GM12875 (cell line): ENCODE data around the gene NEXN.

Experiments
- H3K4me3 ChIP-seq: one replicate; pipeline ENCODE4 v1.5.1; 2011; ENCODE audit warnings: low read depth, low read length, control low read depth
- TF ChIP-seq, protein P1 (sequence below): IDR thresholded peaks from 2 replicates; pipeline ENCODE4 v1.5.1; 2011; ENCODE audit warnings: low read depth, mild to moderate bottlenecking, control low read depth, inconsistent platforms, low read length, moderate library complexity, borderline replicate concordance; ENCODE audit not compliant: insufficient read depth

Gene NEXN

DNA sequence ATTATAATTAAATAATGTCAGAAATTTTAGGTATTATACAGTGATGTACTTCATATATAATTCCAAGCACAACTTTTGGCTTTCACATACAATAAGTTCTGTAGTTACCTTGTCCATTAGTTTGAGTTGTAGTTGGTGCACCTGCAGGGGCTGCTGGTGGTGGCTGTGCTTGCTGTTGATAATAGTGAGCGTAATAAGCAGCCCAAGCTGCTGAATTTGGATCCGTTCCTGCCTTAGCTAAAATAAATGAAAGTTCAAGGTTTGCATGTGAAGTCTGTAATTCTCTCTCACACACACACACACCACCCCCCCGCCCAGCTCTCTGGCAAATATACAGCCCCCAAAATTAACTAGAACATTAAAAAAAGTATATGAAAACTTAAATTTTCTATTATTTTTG is 68.0 kb downstream of the NEXN start:
- TF ChIP-seq, protein P1, sequence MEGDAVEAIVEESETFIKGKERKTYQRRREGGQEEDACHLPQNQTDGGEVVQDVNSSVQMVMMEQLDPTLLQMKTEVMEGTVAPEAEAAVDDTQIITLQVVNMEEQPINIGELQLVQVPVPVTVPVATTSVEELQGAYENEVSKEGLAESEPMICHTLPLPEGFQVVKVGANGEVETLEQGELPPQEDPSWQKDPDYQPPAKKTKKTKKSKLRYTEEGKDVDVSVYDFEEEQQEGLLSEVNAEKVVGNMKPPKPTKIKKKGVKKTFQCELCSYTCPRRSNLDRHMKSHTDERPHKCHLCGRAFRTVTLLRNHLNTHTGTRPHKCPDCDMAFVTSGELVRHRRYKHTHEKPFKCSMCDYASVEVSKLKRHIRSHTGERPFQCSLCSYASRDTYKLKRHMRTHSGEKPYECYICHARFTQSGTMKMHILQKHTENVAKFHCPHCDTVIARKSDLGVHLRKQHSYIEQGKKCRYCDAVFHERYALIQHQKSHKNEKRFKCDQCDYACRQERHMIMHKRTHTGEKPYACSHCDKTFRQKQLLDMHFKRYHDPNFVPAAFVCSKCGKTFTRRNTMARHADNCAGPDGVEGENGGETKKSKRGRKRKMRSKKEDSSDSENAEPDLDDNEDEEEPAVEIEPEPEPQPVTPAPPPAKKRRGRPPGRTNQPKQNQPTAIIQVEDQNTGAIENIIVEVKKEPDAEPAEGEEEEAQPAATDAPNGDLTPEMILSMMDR = no peak
- no peak overlapping the region for H3K4me3 ChIP-seq

DNA sequence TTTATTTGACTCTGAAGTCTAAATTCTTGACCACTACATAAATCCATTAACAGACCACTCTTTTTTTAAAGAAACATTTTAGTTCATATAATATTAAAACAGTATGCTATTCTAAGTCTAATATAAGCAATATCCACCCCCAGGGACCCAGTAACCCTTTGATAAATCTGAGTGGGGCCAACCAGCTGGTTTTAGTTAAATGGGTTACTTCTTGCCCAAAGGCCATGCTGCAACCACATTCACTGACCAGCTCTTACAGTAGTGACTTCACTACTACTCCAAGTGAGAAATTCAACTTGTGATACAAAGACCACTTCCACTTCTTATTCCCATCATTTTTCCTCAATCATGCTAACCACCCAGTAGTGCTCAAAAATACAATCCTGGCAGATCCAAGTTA is 70.0 kb downstream of the NEXN start:
- TF ChIP-seq, protein P1 = no peak
- H3K4me3 ChIP-seq = no peak overlapping the region

DNA sequence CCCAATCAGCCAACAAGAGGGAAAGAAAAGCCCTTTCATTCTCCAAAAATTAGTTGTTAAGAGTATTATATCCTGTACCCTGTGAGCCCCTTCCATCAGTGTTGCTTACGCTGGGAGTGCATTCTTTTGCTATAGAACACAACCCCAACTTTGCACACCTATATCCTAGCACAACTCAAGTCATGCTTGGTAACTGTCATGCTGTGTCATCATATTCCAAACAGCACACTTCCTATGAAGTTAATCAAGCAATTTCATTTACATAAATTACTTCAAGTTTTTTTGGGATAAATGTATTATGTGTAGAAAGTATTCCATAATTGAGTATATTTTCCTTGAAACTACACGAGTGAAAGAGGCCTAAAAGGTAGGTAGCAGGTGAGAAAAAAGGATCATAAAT is 70.4 kb downstream of the NEXN start:
- no peak overlapping the region for H3K4me3 ChIP-seq
- TF ChIP-seq, protein P1 = no peak

DNA sequence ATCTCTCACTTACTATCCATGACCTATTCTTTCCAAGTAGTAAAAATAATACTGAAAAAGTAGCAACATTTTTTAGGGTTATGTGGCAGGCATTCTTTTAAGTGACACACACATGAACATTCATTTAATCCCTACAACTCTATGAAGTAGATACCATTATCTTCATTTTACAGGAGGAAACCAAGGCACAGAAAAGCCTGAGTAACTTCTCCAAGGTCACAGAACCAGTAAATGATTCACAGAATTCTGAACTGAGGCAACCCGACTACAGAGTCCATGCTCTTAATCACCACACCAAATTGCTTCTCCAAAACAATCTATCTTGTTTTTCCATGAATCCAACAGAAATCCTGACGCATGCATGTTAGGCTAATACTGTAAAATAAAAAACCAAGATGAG is 73.0 kb downstream of the NEXN start:
- TF ChIP-seq, protein P1 = no peak
- no peak overlapping the region for H3K4me3 ChIP-seq

DNA sequence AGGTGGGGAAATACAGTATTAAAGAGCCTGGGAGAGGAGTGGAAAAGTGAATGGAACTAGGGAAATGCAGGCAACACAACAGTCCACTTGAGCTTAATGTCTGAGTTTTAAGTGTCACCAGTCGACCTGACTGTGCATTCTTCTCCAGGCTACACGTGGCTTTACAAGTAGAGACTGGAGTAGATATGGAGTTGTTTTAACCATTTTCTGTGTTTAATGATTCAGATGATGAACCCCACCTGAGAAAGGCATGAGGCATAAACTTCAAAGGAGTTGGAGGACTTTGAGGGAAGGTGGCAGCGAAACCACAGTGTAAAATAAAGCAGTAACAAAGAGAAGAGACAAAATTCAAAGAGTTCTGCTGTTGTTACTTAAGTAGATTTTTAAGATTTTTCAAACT is 77.9 kb downstream of the NEXN start:
- no peak overlapping the region for H3K4me3 ChIP-seq
- TF ChIP-seq, protein P1 = no peak

DNA sequence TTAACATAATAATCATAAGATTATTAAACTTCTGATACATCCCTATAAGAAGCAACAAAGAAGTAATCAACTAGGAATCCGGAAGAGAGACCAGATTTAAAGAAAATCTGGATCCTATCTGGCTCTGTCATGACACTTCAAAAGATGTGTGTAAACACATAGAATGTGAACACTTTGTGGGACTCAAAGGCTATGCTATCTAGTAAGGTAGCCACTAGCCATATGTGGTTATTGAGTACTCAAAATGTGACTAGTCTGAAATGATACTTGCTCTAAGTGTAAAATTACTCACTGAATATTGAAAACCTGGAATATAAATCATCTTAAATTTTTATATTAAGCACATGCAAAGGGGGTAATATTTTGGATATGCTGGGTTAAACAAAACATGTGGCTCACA is 81.8 kb downstream of the NEXN start:
- TF ChIP-seq, protein P1 = no peak

DNA sequence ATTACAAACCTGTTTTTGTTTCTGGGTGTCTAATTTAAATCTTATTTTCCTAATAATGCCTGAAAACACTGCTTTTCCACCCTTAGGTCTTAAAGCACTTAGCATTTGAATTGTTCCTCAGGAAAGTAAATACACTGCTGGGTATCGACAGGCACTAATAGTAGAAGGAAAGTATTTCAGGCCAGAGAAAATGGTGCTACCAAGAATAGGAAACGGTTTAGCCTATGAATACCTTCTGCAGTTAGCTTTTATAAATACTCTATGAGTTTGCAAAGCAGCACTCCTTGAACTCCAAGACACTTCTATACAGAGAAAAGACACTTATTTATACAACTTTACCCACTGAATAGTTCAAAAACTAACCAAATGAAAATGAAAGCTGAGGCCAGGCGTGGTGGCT is 83.7 kb downstream of the NEXN start:
- TF ChIP-seq, protein P1 = no peak
- H3K4me3 ChIP-seq = no peak overlapping the region

More for the DNA sequence above, 81.8 kb downstream of the NEXN start:
- H3K4me3 ChIP-seq = no peak overlapping the region
